ENCODE results near the gene DOCK9.

DNA sequence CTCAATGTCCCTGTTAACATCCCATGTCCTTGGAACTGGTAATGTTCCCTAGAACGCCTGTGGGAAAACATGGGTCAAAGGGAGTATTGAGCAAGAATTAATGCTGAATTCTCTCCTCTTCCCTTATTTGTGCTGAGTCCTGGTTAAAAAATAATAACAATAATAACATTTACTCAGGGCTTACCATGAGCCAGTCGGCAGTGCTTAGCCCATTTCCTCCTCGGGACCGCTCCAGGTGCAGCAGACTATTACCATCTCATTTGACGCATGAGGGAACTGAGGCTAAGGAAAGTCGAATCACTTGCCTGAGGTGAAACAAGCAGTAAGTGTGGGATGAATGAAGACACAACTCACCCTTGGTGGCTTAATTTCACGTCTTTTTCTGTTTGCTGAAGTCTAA lies 191.8 kb downstream of the DOCK9 start:
- TF ChIP-seq, protein P1, sequence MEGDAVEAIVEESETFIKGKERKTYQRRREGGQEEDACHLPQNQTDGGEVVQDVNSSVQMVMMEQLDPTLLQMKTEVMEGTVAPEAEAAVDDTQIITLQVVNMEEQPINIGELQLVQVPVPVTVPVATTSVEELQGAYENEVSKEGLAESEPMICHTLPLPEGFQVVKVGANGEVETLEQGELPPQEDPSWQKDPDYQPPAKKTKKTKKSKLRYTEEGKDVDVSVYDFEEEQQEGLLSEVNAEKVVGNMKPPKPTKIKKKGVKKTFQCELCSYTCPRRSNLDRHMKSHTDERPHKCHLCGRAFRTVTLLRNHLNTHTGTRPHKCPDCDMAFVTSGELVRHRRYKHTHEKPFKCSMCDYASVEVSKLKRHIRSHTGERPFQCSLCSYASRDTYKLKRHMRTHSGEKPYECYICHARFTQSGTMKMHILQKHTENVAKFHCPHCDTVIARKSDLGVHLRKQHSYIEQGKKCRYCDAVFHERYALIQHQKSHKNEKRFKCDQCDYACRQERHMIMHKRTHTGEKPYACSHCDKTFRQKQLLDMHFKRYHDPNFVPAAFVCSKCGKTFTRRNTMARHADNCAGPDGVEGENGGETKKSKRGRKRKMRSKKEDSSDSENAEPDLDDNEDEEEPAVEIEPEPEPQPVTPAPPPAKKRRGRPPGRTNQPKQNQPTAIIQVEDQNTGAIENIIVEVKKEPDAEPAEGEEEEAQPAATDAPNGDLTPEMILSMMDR (conservative IDR thresholded peaks at IDR 0.05; ENCODE audit: low read depth, low read length), result no peak
- TF ChIP-seq EZH2 (IDR thresholded peaks at IDR 0.05; ENCODE audit: low read length, unreplicated experiment) (no peak), EZH2phosphoT487 (IDR thresholded peaks at IDR 0.05; ENCODE audit: borderline replicate concordance, low read length) (no peak)
